GM23248 (cell line): ENCODE data around the gene PLEKHG1.

Source experiments
- EZH2 ChIP-seq: fragments of 200-600 bp; sonication (generic); IDR thresholded peaks from 2 replicates; pipeline ENCODE4 v1.6.1; 2018; ENCODE audit warnings: antibody characterized with exemption, mild to moderate bottlenecking; ENCODE audit not compliant: insufficient read depth, poor library complexity, severe bottlenecking
- EZH2phosphoT487 ChIP-seq: fragments of 200-600 bp; sonication (generic); IDR thresholded peaks from 2 replicates; pipeline ENCODE4 v1.6.1; 2018; ENCODE audit warnings: antibody characterized with exemption, moderate library complexity, mild to moderate bottlenecking, low read depth; ENCODE audit not compliant: insufficient read depth

GRCh38 chr6:150606647-150607328 lies 7.1 kb downstream of the PLEKHG1 start:
- no peak for TF ChIP-seq EZH2phosphoT487
- TF ChIP-seq EZH2 = no peak
